ENCODE measurements around the gene IGF1R. TPM values are rescaled to one million over a fixed set of nuclear protein-coding genes. Genes with fewer than 3 reads are reported as not detected.
A peak's percentile ranks its signal among the peaks of the same experiment; 100 is the strongest.

The IGF1R gene
- total RNA-seq, 1 donor from 2014 or later = 23.5 TPM

GRCh38 chr15:98715401-98715800 lies 67.1 kb downstream of the IGF1R start:
- Histone ChIP-seq H3K4me3 (no peak overlapping the region), H3F3A (ENCODE audit: low read depth) (no peaks in the 10 kb centered on the region), H3K4me2 (no peak overlapping the region), H3K27ac (no peak overlapping the region), H3K27me3 (no peaks in the 10 kb centered on the region), H3K4me1 (peaks cover 45% of the 10 kb centered on the region), H4K20me1 (ENCODE audit: low read depth) (peaks cover 97% of the 10 kb centered on the region), H3K9me3 (ENCODE audit: low read depth) (no peaks in the 10 kb centered on the region), H3K36me3 (no peaks in the 10 kb centered on the region), H3K79me2 (ENCODE audit: low read depth) (peaks cover 100% of the 10 kb centered on the region), H2AFZ (replicated peaks) (no peak overlapping the region), H3K9ac (no peak overlapping the region)
- TF ChIP-seq EZH2 (IDR thresholded peaks at IDR 0.05) = no peak
- no peak for TF ChIP-seq EZH2phosphoT487 (IDR thresholded peaks at IDR 0.05)
- no peak for TF ChIP-seq CTCF (IDR thresholded peaks at IDR 0.05)
- Mint-ChIP-seq H3K4me3 (no peak overlapping the region), H3K9me3 (peaks cover 20% of the 10 kb centered on the region), H3K27me3 (ENCODE audit: insufficient read depth, low read depth) (peaks cover 2% of the 10 kb centered on the region), H3K4me1 (peaks cover 61% of the 10 kb centered on the region), H3K27ac (peak overlapping the region; percentile 48), H3K36me3 (peaks cover 26% of the 10 kb centered on the region)
- no peak for DNase-seq (ENCODE audit: low spot score)

- H3K27ac Mint-ChIP-seq = no peak overlapping the region
Measured at GRCh38 chr15:98715890-98716443, 67.6 kb downstream of the IGF1R start.

GRCh38 chr15:98717371-98717770 lies 69.0 kb downstream of the IGF1R start:
- Mint-ChIP-seq H3K27ac (no peak overlapping the region), H3K4me1 (peaks cover 61% of the 10 kb centered on the region)
- H4K20me1 ChIP-seq (ENCODE audit: low read depth) = peaks cover 99% of the 10 kb centered on the region

More at GRCh38 chr15:98715890-98716443, 67.6 kb downstream of the IGF1R start:
- H3K27me3 Mint-ChIP-seq (ENCODE audit: insufficient read depth, low read depth) = peaks cover 2% of the 10 kb centered on the region
- Histone ChIP-seq H3K27ac (no peak overlapping the region), H3K27me3 (no peaks in the 10 kb centered on the region), H2AFZ (replicated peaks) (no peak overlapping the region), H3K4me3 (no peak overlapping the region), H3K4me2 (no peak overlapping the region), H3K36me3 (no peaks in the 10 kb centered on the region), H3K79me2 (ENCODE audit: low read depth) (peaks cover 100% of the 10 kb centered on the region), H4K20me1 (ENCODE audit: low read depth) (peaks cover 100% of the 10 kb centered on the region), H3K9ac (no peak overlapping the region), H3K4me1 (peaks cover 45% of the 10 kb centered on the region), H3K9me3 (ENCODE audit: low read depth) (no peaks in the 10 kb centered on the region), H3F3A (ENCODE audit: low read depth) (no peaks in the 10 kb centered on the region)
- no peak for TF ChIP-seq EZH2 (IDR thresholded peaks at IDR 0.05)
- TF ChIP-seq EZH2phosphoT487 (IDR thresholded peaks at IDR 0.05) = no peak
- TF ChIP-seq CTCF (IDR thresholded peaks at IDR 0.05) = no peak
- DNase-seq (ENCODE audit: low spot score) = no peak
- peaks cover 27% of the 10 kb centered on the region for H3K36me3 Mint-ChIP-seq
- peaks cover 61% of the 10 kb centered on the region for H3K4me1 Mint-ChIP-seq
- peaks cover 20% of the 10 kb centered on the region for H3K9me3 Mint-ChIP-seq
- no peak overlapping the region for H3K4me3 Mint-ChIP-seq

More at GRCh38 chr15:98717371-98717770, 69.0 kb downstream of the IGF1R start:
- Mint-ChIP-seq H3K9me3 (peaks cover 13% of the 10 kb centered on the region), H3K36me3 (peaks cover 16% of the 10 kb centered on the region), H3K27me3 (ENCODE audit: insufficient read depth, low read depth) (no peaks in the 10 kb centered on the region), H3K4me3 (no peak overlapping the region)
- DNase-seq (ENCODE audit: low spot score) = no peak
- H3K27me3 ChIP-seq = no peaks in the 10 kb centered on the region
- H3K36me3 ChIP-seq = no peaks in the 10 kb centered on the region
- TF ChIP-seq EZH2phosphoT487 (IDR thresholded peaks at IDR 0.05) (no peak), CTCF (IDR thresholded peaks at IDR 0.05) (no peak), EZH2 (IDR thresholded peaks at IDR 0.05) (no peak)
- H2AFZ ChIP-seq (replicated peaks) = no peak overlapping the region
- H3K9ac ChIP-seq = no peak overlapping the region
- H3K4me1 ChIP-seq = peaks cover 40% of the 10 kb centered on the region
- no peak overlapping the region for H3K4me3 ChIP-seq
- H3F3A ChIP-seq (ENCODE audit: low read depth) = no peaks in the 10 kb centered on the region
- H3K9me3 ChIP-seq (ENCODE audit: low read depth) = no peaks in the 10 kb centered on the region
- no peak overlapping the region for H3K4me2 ChIP-seq
- no peak overlapping the region for H3K27ac ChIP-seq
- peaks cover 100% of the 10 kb centered on the region for H3K79me2 ChIP-seq (ENCODE audit: low read depth)

All from neural progenitor cell (in vitro differentiated cells).